Liver (tissue), 3 donors: Measurements from ENCODE around the gene TMX2.

Experiments used
- RAD21 ChIP-seq, 2 donors: IDR thresholded peaks; 2 replicates each; pipeline ENCODE4 v1.6.1; 2016; ENCODE audit warnings: antibody characterized with exemption in 2 of 2, mild to moderate bottlenecking in 2 of 2
- TF ChIP-seq, protein P1 (sequence below): fragments of 150-350 bp; IDR thresholded peaks from 2 replicates; pipeline ENCODE4 v1.5.1; 2017; ENCODE audit warnings: improper control_type of control experiment, low read depth, low read length; ENCODE audit not compliant: missing input control
- donor health status: healthy.
- donor health status: healthy.

DNA sequence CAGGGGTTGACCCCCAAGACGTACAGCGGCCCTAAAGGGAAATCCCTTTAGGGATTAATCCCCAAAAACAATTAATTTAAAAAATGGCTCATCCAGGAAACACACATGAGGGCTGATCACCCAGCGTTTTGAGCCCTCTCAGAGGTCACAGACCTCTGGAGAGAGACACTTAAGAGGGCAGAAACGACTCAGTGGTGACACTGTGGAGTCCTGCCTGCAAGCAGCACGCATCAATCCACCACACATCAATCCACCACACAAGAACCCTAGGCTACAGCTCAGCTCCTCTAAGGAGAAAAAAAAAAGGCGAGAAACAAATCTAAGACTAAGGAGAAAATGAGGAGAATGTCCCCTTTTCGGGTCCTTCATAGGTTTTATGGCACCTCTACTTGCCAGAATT lies 16.4 kb downstream of the TMX2 start:
- TF ChIP-seq RAD21 (IDR thresholded peaks at IDR 0.05) = no peak
- TF ChIP-seq, protein P1, sequence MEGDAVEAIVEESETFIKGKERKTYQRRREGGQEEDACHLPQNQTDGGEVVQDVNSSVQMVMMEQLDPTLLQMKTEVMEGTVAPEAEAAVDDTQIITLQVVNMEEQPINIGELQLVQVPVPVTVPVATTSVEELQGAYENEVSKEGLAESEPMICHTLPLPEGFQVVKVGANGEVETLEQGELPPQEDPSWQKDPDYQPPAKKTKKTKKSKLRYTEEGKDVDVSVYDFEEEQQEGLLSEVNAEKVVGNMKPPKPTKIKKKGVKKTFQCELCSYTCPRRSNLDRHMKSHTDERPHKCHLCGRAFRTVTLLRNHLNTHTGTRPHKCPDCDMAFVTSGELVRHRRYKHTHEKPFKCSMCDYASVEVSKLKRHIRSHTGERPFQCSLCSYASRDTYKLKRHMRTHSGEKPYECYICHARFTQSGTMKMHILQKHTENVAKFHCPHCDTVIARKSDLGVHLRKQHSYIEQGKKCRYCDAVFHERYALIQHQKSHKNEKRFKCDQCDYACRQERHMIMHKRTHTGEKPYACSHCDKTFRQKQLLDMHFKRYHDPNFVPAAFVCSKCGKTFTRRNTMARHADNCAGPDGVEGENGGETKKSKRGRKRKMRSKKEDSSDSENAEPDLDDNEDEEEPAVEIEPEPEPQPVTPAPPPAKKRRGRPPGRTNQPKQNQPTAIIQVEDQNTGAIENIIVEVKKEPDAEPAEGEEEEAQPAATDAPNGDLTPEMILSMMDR = no peak
